ENCODE data around the gene TBC1D25.
A peak's percentile ranks its signal among the peaks of the same experiment; 100 is the strongest.

TBC1D25 gene

GRCh38 chrX:48505481-48505880 is 34.0 kb upstream of the TBC1D25 start:
- H3K36me3 ChIP-seq (ENCODE audit: control insufficient read depth, insufficient read depth, low read length), result no peaks in the 10 kb centered on the region
- H3K4me1 ChIP-seq (ENCODE audit: control insufficient read depth, insufficient read depth, low read length), result no peaks in the 10 kb centered on the region
- H3K27me3 ChIP-seq (ENCODE audit: control insufficient read depth, insufficient read depth, low read length), result no peaks in the 10 kb centered on the region
- H3K4me3 ChIP-seq (ENCODE audit: low read depth, low read length), result no peak overlapping the region
- peaks cover 5% of the 10 kb centered on the region; the same call in 1 of the 2 replicates for H3K9me3 ChIP-seq (ENCODE audit: control insufficient read depth, insufficient read depth, low read depth, low read length)
- H3K9ac ChIP-seq (ENCODE audit: low read length), result no peak overlapping the region
- no peak overlapping the region; the same call in 1 of the 2 replicates for H3K27ac ChIP-seq (ENCODE audit: low read depth, low read length)

- H3K27ac ChIP-seq (ENCODE audit: low read depth, low read length), result no peak overlapping the region
- H3K36me3 ChIP-seq (ENCODE audit: control insufficient read depth, insufficient read depth, low read length), result no peaks in the 10 kb centered on the region
These were observed 32.3 kb upstream of the TBC1D25 start for GRCh38 chrX:48507246-48507645.

GRCh38 chrX:48508400-48509244 is 30.9 kb upstream of the TBC1D25 start, which contains the start of gene PORCN:
Gene PORCN, plus strand, starts transcription at chrX:48508992. Its CDS starts 829 bp downstream, at chrX:48509821.
- H3K27ac ChIP-seq (ENCODE audit: low read depth, low read length), result no peak within 1 kb of the TSS
- peak within 1 kb of the TSS; percentile 92 for H3K4me3 ChIP-seq (ENCODE audit: low read depth, low read length)
- H3K36me3 ChIP-seq (ENCODE audit: control insufficient read depth, insufficient read depth, low read length), result no peaks in the 10 kb centered on the region
- H3K9me3 ChIP-seq (ENCODE audit: control insufficient read depth, insufficient read depth, low read depth, low read length), result peaks cover 18% of the 10 kb centered on the region; the same call in 1 of the 2 replicates
- no peaks in the 10 kb centered on the region; the same call in 1 of the 2 replicates for H3K4me1 ChIP-seq (ENCODE audit: control insufficient read depth, insufficient read depth, low read length)
- no peaks in the 10 kb centered on the region for H3K27me3 ChIP-seq (ENCODE audit: control insufficient read depth, insufficient read depth, low read length)
- H3K9ac ChIP-seq (ENCODE audit: low read length), result peak within 1 kb of the TSS; percentile 80

More at GRCh38 chrX:48507246-48507645, 32.3 kb upstream of the TBC1D25 start:
- Histone ChIP-seq H3K27me3 (ENCODE audit: control insufficient read depth, insufficient read depth, low read length) (no peaks in the 10 kb centered on the region), H3K9me3 (ENCODE audit: control insufficient read depth, insufficient read depth, low read depth, low read length) (peaks cover 8% of the 10 kb centered on the region; the same call in 1 of the 2 replicates), H3K4me3 (ENCODE audit: low read depth, low read length) (no peak overlapping the region), H3K9ac (ENCODE audit: low read length) (no peak overlapping the region), H3K4me1 (ENCODE audit: control insufficient read depth, insufficient read depth, low read length) (no peaks in the 10 kb centered on the region)

GRCh38 chrX:48509245-48509590 is 30.3 kb upstream of the TBC1D25 start:
- Histone ChIP-seq H3K4me3 (ENCODE audit: low read depth, low read length) (peak overlapping the region; percentile 92), H3K4me1 (ENCODE audit: control insufficient read depth, insufficient read depth, low read length) (no peaks in the 10 kb centered on the region; the same call in 1 of the 2 replicates), H3K36me3 (ENCODE audit: control insufficient read depth, insufficient read depth, low read length) (no peaks in the 10 kb centered on the region), H3K27me3 (ENCODE audit: control insufficient read depth, insufficient read depth, low read length) (no peaks in the 10 kb centered on the region), H3K9me3 (ENCODE audit: control insufficient read depth, insufficient read depth, low read depth, low read length) (peaks cover 17% of the 10 kb centered on the region; the same call in 1 of the 2 replicates), H3K9ac (ENCODE audit: low read length) (peak overlapping the region; percentile 66), H3K27ac (ENCODE audit: low read depth, low read length) (no peak overlapping the region)

- 0 out of 2 replicates have a peak, but pooled peaks cover 2% of the 10 kb centered on the region for H3K36me3 ChIP-seq (ENCODE audit: control insufficient read depth, insufficient read depth, low read length)
- peak overlapping the region; percentile 92 for H3K4me3 ChIP-seq (ENCODE audit: low read depth, low read length)
- no peak overlapping the region for H3K27ac ChIP-seq (ENCODE audit: low read depth, low read length)
- no peaks in the 10 kb centered on the region for H3K27me3 ChIP-seq (ENCODE audit: control insufficient read depth, insufficient read depth, low read length)
- H3K9me3 ChIP-seq (ENCODE audit: control insufficient read depth, insufficient read depth, low read depth, low read length), result peaks cover 17% of the 10 kb centered on the region; the same call in 1 of the 2 replicates
- H3K9ac ChIP-seq (ENCODE audit: low read length), result peak overlapping the region; percentile 14
- no peaks in the 10 kb centered on the region; the same call in 1 of the 2 replicates for H3K4me1 ChIP-seq (ENCODE audit: control insufficient read depth, insufficient read depth, low read length)
These were observed 29.9 kb upstream of the TBC1D25 start for GRCh38 chrX:48509619-48510018.

GRCh38 chrX:48511560-48511959 is 28.0 kb upstream of the TBC1D25 start:
- no peak overlapping the region for H3K9ac ChIP-seq (ENCODE audit: low read length)
- no peak overlapping the region for H3K27ac ChIP-seq (ENCODE audit: low read depth, low read length)

GRCh38 chrX:48512371-48512935 is 27.1 kb upstream of the TBC1D25 start:
- 0 out of 2 replicates have a peak, but pooled peaks cover 4% of the 10 kb centered on the region for H3K36me3 ChIP-seq (ENCODE audit: control insufficient read depth, insufficient read depth, low read length)
- H3K4me3 ChIP-seq (ENCODE audit: low read depth, low read length), result no peak overlapping the region
- no peak overlapping the region for H3K9ac ChIP-seq (ENCODE audit: low read length)
- H3K27ac ChIP-seq (ENCODE audit: low read depth, low read length), result no peak overlapping the region
- H3K4me1 ChIP-seq (ENCODE audit: control insufficient read depth, insufficient read depth, low read length), result no peaks in the 10 kb centered on the region; the same call in 1 of the 2 replicates
- H3K9me3 ChIP-seq (ENCODE audit: control insufficient read depth, insufficient read depth, low read depth, low read length), result peaks cover 24% of the 10 kb centered on the region; the same call in 1 of the 2 replicates
- no peaks in the 10 kb centered on the region for H3K27me3 ChIP-seq (ENCODE audit: control insufficient read depth, insufficient read depth, low read length)

More at GRCh38 chrX:48511560-48511959, 28.0 kb upstream of the TBC1D25 start:
- no peaks in the 10 kb centered on the region; the same call in 1 of the 2 replicates for H3K4me1 ChIP-seq (ENCODE audit: control insufficient read depth, insufficient read depth, low read length)
- H3K9me3 ChIP-seq (ENCODE audit: control insufficient read depth, insufficient read depth, low read depth, low read length), result peaks cover 18% of the 10 kb centered on the region; the same call in 1 of the 2 replicates
- no peaks in the 10 kb centered on the region for H3K27me3 ChIP-seq (ENCODE audit: control insufficient read depth, insufficient read depth, low read length)
- H3K36me3 ChIP-seq (ENCODE audit: control insufficient read depth, insufficient read depth, low read length), result 0 out of 2 replicates have a peak, but pooled peaks cover 2% of the 10 kb centered on the region
- H3K4me3 ChIP-seq (ENCODE audit: low read depth, low read length), result no peak overlapping the region

- Histone ChIP-seq H3K27ac (ENCODE audit: low read depth, low read length) (no peak overlapping the region), H3K9me3 (ENCODE audit: control insufficient read depth, insufficient read depth, low read depth, low read length) (peaks cover 24% of the 10 kb centered on the region; the same call in 1 of the 2 replicates), H3K4me3 (ENCODE audit: low read depth, low read length) (no peak overlapping the region), H3K4me1 (ENCODE audit: control insufficient read depth, insufficient read depth, low read length) (no peaks in the 10 kb centered on the region; the same call in 1 of the 2 replicates), H3K27me3 (ENCODE audit: control insufficient read depth, insufficient read depth, low read length) (no peaks in the 10 kb centered on the region), H3K36me3 (ENCODE audit: control insufficient read depth, insufficient read depth, low read length) (0 out of 2 replicates have a peak, but pooled peaks cover 4% of the 10 kb centered on the region), H3K9ac (ENCODE audit: low read length) (no peak overlapping the region)
These were observed 25.8 kb upstream of the TBC1D25 start for GRCh38 chrX:48513670-48514069.

GRCh38 chrX:48514126-48514806 is 25.2 kb upstream of the TBC1D25 start:
- peaks cover 24% of the 10 kb centered on the region; the same call in 1 of the 2 replicates for H3K9me3 ChIP-seq (ENCODE audit: control insufficient read depth, insufficient read depth, low read depth, low read length)
- H3K36me3 ChIP-seq (ENCODE audit: control insufficient read depth, insufficient read depth, low read length), result 0 out of 2 replicates have a peak, but pooled peaks cover 4% of the 10 kb centered on the region
- no peak overlapping the region for H3K4me3 ChIP-seq (ENCODE audit: low read depth, low read length)
- H3K4me1 ChIP-seq (ENCODE audit: control insufficient read depth, insufficient read depth, low read length), result no peaks in the 10 kb centered on the region; the same call in 1 of the 2 replicates
- H3K27me3 ChIP-seq (ENCODE audit: control insufficient read depth, insufficient read depth, low read length), result no peaks in the 10 kb centered on the region
- H3K27ac ChIP-seq (ENCODE audit: low read depth, low read length), result no peak overlapping the region
- H3K9ac ChIP-seq (ENCODE audit: low read length), result no peak overlapping the region

GRCh38 chrX:48514868-48515460 is 24.6 kb upstream of the TBC1D25 start:
- no peaks in the 10 kb centered on the region for H3K27me3 ChIP-seq (ENCODE audit: control insufficient read depth, insufficient read depth, low read length)
- H3K9me3 ChIP-seq (ENCODE audit: control insufficient read depth, insufficient read depth, low read depth, low read length), result peaks cover 24% of the 10 kb centered on the region; the same call in 1 of the 2 replicates
- no peak overlapping the region for H3K27ac ChIP-seq (ENCODE audit: low read depth, low read length)
- 0 out of 2 replicates have a peak, but pooled peaks cover 4% of the 10 kb centered on the region for H3K36me3 ChIP-seq (ENCODE audit: control insufficient read depth, insufficient read depth, low read length)
- H3K9ac ChIP-seq (ENCODE audit: low read length), result no peak overlapping the region
- H3K4me1 ChIP-seq (ENCODE audit: control insufficient read depth, insufficient read depth, low read length), result no peaks in the 10 kb centered on the region; the same call in 1 of the 2 replicates
- no peak overlapping the region for H3K4me3 ChIP-seq (ENCODE audit: low read depth, low read length)
